ENCODE results near the gene KIF5A.

GRCh38 chr12:57515934-57516541 is 33.8 kb upstream of the KIF5A start:
- TF ChIP-seq CTCF (IDR thresholded peaks at IDR 0.05; ENCODE audit: low read depth, low read length) (no peak), MAX (IDR thresholded peaks at IDR 0.05; ENCODE audit: low read depth, low read length) (no peak)
